NCI-H510A treated with DMSO at 0.1 percent for 48 hours (cell line): ENCODE measurements around the gene ERC2.
"Not testable (repeated sequence)": the region's sequence is repeated elsewhere in the genome, so short reads cannot be mapped to it uniquely, and the experiment has no call there.

Experiments used
- DNase-seq: peaks from one replicate; lab custom pipeline; 2025; lab: John Stamatoyannopoulos, UW

Gene ERC2

GRCh38 chr3:56309465-56309864 is 158.8 kb downstream of the ERC2 start:
- DNase-seq, result peak; percentile 3

- DNase-seq, result no peak
These were observed 159.8 kb downstream of the ERC2 start for GRCh38 chr3:56308471-56308870.

- no peak for DNase-seq
These were observed 164.2 kb downstream of the ERC2 start for GRCh38 chr3:56304069-56304468.

- DNase-seq, result peak; percentile 2
These were observed 164.8 kb downstream of the ERC2 start for GRCh38 chr3:56303487-56303886.

- no peak for DNase-seq
These were observed 165.8 kb downstream of the ERC2 start for GRCh38 chr3:56302417-56302816.

GRCh38 chr3:56297281-56297840 is 170.9 kb downstream of the ERC2 start:
- no peak for DNase-seq

- DNase-seq, result no peak
These were observed 171.9 kb downstream of the ERC2 start for GRCh38 chr3:56296361-56296760.

- no peak for DNase-seq
These were observed 173.1 kb downstream of the ERC2 start for GRCh38 chr3:56295161-56295560.

- no peak for DNase-seq
These were observed 174.0 kb downstream of the ERC2 start for GRCh38 chr3:56294286-56294685.

- DNase-seq, result no peak
These were observed 176.3 kb downstream of the ERC2 start for GRCh38 chr3:56291953-56292352.

- no peak for DNase-seq
These were observed 177.0 kb downstream of the ERC2 start for GRCh38 chr3:56291244-56291680.

GRCh38 chr3:56290374-56290773 is 177.9 kb downstream of the ERC2 start:
- DNase-seq, result no peak

GRCh38 chr3:56288258-56288657 is 180.0 kb downstream of the ERC2 start:
- DNase-seq, result no peak

- DNase-seq, result no peak
These were observed 185.9 kb downstream of the ERC2 start for GRCh38 chr3:56282341-56282740.

- DNase-seq, result no peak
These were observed 191.0 kb downstream of the ERC2 start for GRCh38 chr3:56277236-56277635.

GRCh38 chr3:56275120-56275519 is 193.1 kb downstream of the ERC2 start:
- DNase-seq, result no peak

- no peak for DNase-seq
These were observed 198.3 kb downstream of the ERC2 start for GRCh38 chr3:56269755-56270535.

GRCh38 chr3:56268616-56269383 is 199.5 kb downstream of the ERC2 start:
- no peak for DNase-seq

- DNase-seq, result not testable (repeated sequence)
These were observed 206.4 kb downstream of the ERC2 start for GRCh38 chr3:56261852-56262251.

GRCh38 chr3:56260262-56260661 is 208.0 kb downstream of the ERC2 start:
- DNase-seq, result no peak

- no peak for DNase-seq
These were observed 210.4 kb downstream of the ERC2 start for GRCh38 chr3:56257826-56258225.

- no peak for DNase-seq
These were observed 213.4 kb downstream of the ERC2 start for GRCh38 chr3:56254835-56255234.
